ENCODE results near the gene CCK. TPM values are rescaled to one million over a fixed set of nuclear protein-coding genes. Genes with fewer than 3 reads are reported as not detected.

The CCK gene
- total RNA-seq, 1 donor from 2014 or later, result 7.8 TPM

GRCh38 chr3:42226470-42227425, 39.2 kb downstream of the CCK start:
- Histone ChIP-seq H3K4me3 (ENCODE audit: low read length in 3 of 3) (no peak overlapping the region), H3K27me3 (ENCODE audit: control insufficient read depth in 3 of 3, insufficient read depth in 3 of 3, low read length in 3 of 3) (no peaks in the 10 kb centered on the region), H3K9ac (ENCODE audit: low read depth in 1 of 3, low read length in 3 of 3) (no peak overlapping the region), H3K4me1 (ENCODE audit: control insufficient read depth in 3 of 3, insufficient read depth in 3 of 3, low read length in 3 of 3) (peaks cover 0 to 19% (median 17%) of the 10 kb centered on the region in 3 donors), H3K36me3 (ENCODE audit: control insufficient read depth in 3 of 3, insufficient read depth in 3 of 3, low read length in 3 of 3) (peaks cover 16 to 25% (median 17%) of the 10 kb centered on the region in 3 donors), H3K9me3 (ENCODE audit: control insufficient read depth in 3 of 3, low read length in 3 of 3) (no peaks in the 10 kb centered on the region), H3K27ac (ENCODE audit: low read depth, low read length) (no peak overlapping the region)

GRCh38 chr3:42225486-42226363, 40.3 kb downstream of the CCK start:
- Histone ChIP-seq H3K27me3 (ENCODE audit: control insufficient read depth in 3 of 3, insufficient read depth in 3 of 3, low read length in 3 of 3) (no peaks in the 10 kb centered on the region), H3K9ac (ENCODE audit: low read depth in 1 of 3, low read length in 3 of 3) (no peak overlapping the region), H3K27ac (ENCODE audit: low read depth, low read length) (peak overlapping the region; percentile 60), H3K4me3 (ENCODE audit: low read length in 3 of 3) (peak overlapping the region in 1 of 3 donors; percentile 8), H3K9me3 (ENCODE audit: control insufficient read depth in 3 of 3, low read length in 3 of 3) (no peaks in the 10 kb centered on the region), H3K4me1 (ENCODE audit: control insufficient read depth in 3 of 3, insufficient read depth in 3 of 3, low read length in 3 of 3) (peaks cover 0 to 19% (median 17%) of the 10 kb centered on the region in 3 donors), H3K36me3 (ENCODE audit: control insufficient read depth in 3 of 3, insufficient read depth in 3 of 3, low read length in 3 of 3) (peaks cover 18 to 27% (median 19%) of the 10 kb centered on the region in 3 donors)

- Histone ChIP-seq H3K27ac (ENCODE audit: low read depth, low read length) (peak overlapping the region; percentile 60), H3K27me3 (ENCODE audit: control insufficient read depth in 3 of 3, insufficient read depth in 3 of 3, low read length in 3 of 3) (no peaks in the 10 kb centered on the region), H3K4me3 (ENCODE audit: low read length in 3 of 3) (peak overlapping the region in 2 of 3 donors; percentile 8 to 12), H3K36me3 (ENCODE audit: control insufficient read depth in 3 of 3, insufficient read depth in 3 of 3, low read length in 3 of 3) (peaks cover 24 to 36% (median 28%) of the 10 kb centered on the region in 3 donors), H3K9ac (ENCODE audit: low read depth in 1 of 3, low read length in 3 of 3) (no peak overlapping the region), H3K4me1 (ENCODE audit: control insufficient read depth in 3 of 3, insufficient read depth in 3 of 3, low read length in 3 of 3) (peaks cover 0 to 19% (median 17%) of the 10 kb centered on the region in 3 donors), H3K9me3 (ENCODE audit: control insufficient read depth in 3 of 3, low read length in 3 of 3) (no peaks in the 10 kb centered on the region)
Measured at GRCh38 chr3:42224658-42225421, 41.1 kb downstream of the CCK start.

GRCh38 chr3:42224178-42224577, 41.8 kb downstream of the CCK start:
- Histone ChIP-seq H3K9me3 (ENCODE audit: control insufficient read depth in 3 of 3, low read length in 3 of 3) (no peaks in the 10 kb centered on the region), H3K27me3 (ENCODE audit: control insufficient read depth in 3 of 3, insufficient read depth in 3 of 3, low read length in 3 of 3) (no peaks in the 10 kb centered on the region), H3K9ac (ENCODE audit: low read depth in 1 of 3, low read length in 3 of 3) (no peak overlapping the region), H3K4me1 (ENCODE audit: control insufficient read depth in 3 of 3, insufficient read depth in 3 of 3, low read length in 3 of 3) (peaks cover 0 to 17% (median 15%) of the 10 kb centered on the region in 3 donors), H3K27ac (ENCODE audit: low read depth, low read length) (peak overlapping the region; percentile 60), H3K4me3 (ENCODE audit: low read length in 3 of 3) (peak overlapping the region in 1 of 3 donors; percentile 4), H3K36me3 (ENCODE audit: control insufficient read depth in 3 of 3, insufficient read depth in 3 of 3, low read length in 3 of 3) (peaks cover 24 to 39% (median 31%) of the 10 kb centered on the region in 3 donors)

- H3K27ac ChIP-seq (ENCODE audit: low read depth, low read length), result no peak overlapping the region
- no peak overlapping the region for H3K4me3 ChIP-seq (ENCODE audit: low read length in 3 of 3)
- no peak overlapping the region for H3K9ac ChIP-seq (ENCODE audit: low read depth in 1 of 3, low read length in 3 of 3)
- peaks cover 0 to 17% (median 15%) of the 10 kb centered on the region in 3 donors for H3K4me1 ChIP-seq (ENCODE audit: control insufficient read depth in 3 of 3, insufficient read depth in 3 of 3, low read length in 3 of 3)
- H3K27me3 ChIP-seq (ENCODE audit: control insufficient read depth in 3 of 3, insufficient read depth in 3 of 3, low read length in 3 of 3), result no peaks in the 10 kb centered on the region
- H3K9me3 ChIP-seq (ENCODE audit: control insufficient read depth in 3 of 3, low read length in 3 of 3), result no peaks in the 10 kb centered on the region
- peaks cover 24 to 46% (median 33%) of the 10 kb centered on the region in 3 donors for H3K36me3 ChIP-seq (ENCODE audit: control insufficient read depth in 3 of 3, insufficient read depth in 3 of 3, low read length in 3 of 3)
Measured at GRCh38 chr3:42222942-42223693, 42.9 kb downstream of the CCK start.

- Histone ChIP-seq H3K27me3 (ENCODE audit: control insufficient read depth in 3 of 3, insufficient read depth in 3 of 3, low read length in 3 of 3) (no peaks in the 10 kb centered on the region), H3K27ac (ENCODE audit: low read depth, low read length) (no peak overlapping the region), H3K9ac (ENCODE audit: low read depth in 1 of 3, low read length in 3 of 3) (no peak overlapping the region), H3K4me1 (ENCODE audit: control insufficient read depth in 3 of 3, insufficient read depth in 3 of 3, low read length in 3 of 3) (peaks cover 0 to 19% (median 17%) of the 10 kb centered on the region in 3 donors), H3K9me3 (ENCODE audit: control insufficient read depth in 3 of 3, low read length in 3 of 3) (no peaks in the 10 kb centered on the region), H3K4me3 (ENCODE audit: low read length in 3 of 3) (no peak overlapping the region), H3K36me3 (ENCODE audit: control insufficient read depth in 3 of 3, insufficient read depth in 3 of 3, low read length in 3 of 3) (peaks cover 30 to 52% (median 41%) of the 10 kb centered on the region in 3 donors)
Measured at GRCh38 chr3:42220436-42221121, 45.4 kb downstream of the CCK start.

GRCh38 chr3:42216931-42217333, 49.1 kb downstream of the CCK start:
- no peaks in the 10 kb centered on the region for H3K9me3 ChIP-seq (ENCODE audit: control insufficient read depth in 3 of 3, low read length in 3 of 3)
- H3K27me3 ChIP-seq (ENCODE audit: control insufficient read depth in 3 of 3, insufficient read depth in 3 of 3, low read length in 3 of 3), result no peaks in the 10 kb centered on the region
- no peak overlapping the region for H3K9ac ChIP-seq (ENCODE audit: low read depth in 1 of 3, low read length in 3 of 3)
- H3K36me3 ChIP-seq (ENCODE audit: control insufficient read depth in 3 of 3, insufficient read depth in 3 of 3, low read length in 3 of 3), result peaks cover 22 to 33% (median 32%) of the 10 kb centered on the region in 3 donors
- H3K27ac ChIP-seq (ENCODE audit: low read depth, low read length), result no peak overlapping the region
- H3K4me1 ChIP-seq (ENCODE audit: control insufficient read depth in 3 of 3, insufficient read depth in 3 of 3, low read length in 3 of 3), result peaks cover 0 to 24% (median 9%) of the 10 kb centered on the region in 3 donors
- no peak overlapping the region for H3K4me3 ChIP-seq (ENCODE audit: low read length in 3 of 3)

- Histone ChIP-seq H3K9me3 (ENCODE audit: control insufficient read depth in 3 of 3, low read length in 3 of 3) (no peaks in the 10 kb centered on the region), H3K4me3 (ENCODE audit: low read length in 3 of 3) (no peak overlapping the region), H3K27me3 (ENCODE audit: control insufficient read depth in 3 of 3, insufficient read depth in 3 of 3, low read length in 3 of 3) (no peaks in the 10 kb centered on the region), H3K4me1 (ENCODE audit: control insufficient read depth in 3 of 3, insufficient read depth in 3 of 3, low read length in 3 of 3) (peaks cover 0 to 24% (median 9%) of the 10 kb centered on the region in 3 donors), H3K27ac (ENCODE audit: low read depth, low read length) (no peak overlapping the region), H3K9ac (ENCODE audit: low read depth in 1 of 3, low read length in 3 of 3) (no peak overlapping the region), H3K36me3 (ENCODE audit: control insufficient read depth in 3 of 3, insufficient read depth in 3 of 3, low read length in 3 of 3) (peaks cover 22 to 35% (median 32%) of the 10 kb centered on the region in 3 donors)
Measured at GRCh38 chr3:42216302-42216701, 49.7 kb downstream of the CCK start.

Measured in skeletal muscle tissue (tissue), 4 donors.